ENCODE measurements around the gene RNF20. TPM values are rescaled to one million over a fixed set of nuclear protein-coding genes. Genes with fewer than 3 reads are reported as not detected.

RNF20 gene
- total RNA-seq, 1 experiment from 2014 or later = 37.6 TPM

DNA sequence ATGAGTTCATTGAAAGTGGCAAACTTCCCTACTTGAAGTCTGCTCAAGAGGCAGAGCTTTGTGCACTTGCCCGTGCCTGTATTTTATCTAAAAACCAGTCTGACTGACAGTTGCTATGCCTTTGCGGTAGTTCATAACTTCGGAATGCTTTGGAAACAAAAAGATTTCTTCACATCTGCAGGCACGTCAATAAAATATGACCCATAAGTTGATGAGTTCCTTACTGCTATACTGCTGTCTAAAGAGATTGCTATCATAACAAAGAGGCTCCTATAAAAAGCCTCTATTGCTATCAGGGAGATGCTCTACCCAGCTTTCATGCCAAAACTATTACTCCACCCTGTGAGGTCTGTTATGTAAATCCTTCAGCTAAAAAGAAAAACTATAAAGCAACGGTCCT is 25.4 kb upstream of the RNF20 start:
- CTCF ChIA-PET = no interaction called here
- Histone ChIP-seq H3K9ac (ENCODE audit: low read length) (no peak overlapping the region), H2AFZ (ENCODE audit: low read depth, low read length, poor library complexity, severe bottlenecking) (no peak overlapping the region), H3K9me3 (ENCODE audit: control insufficient read depth in 1 of 2, insufficient read depth in 1 of 2, low read depth in 1 of 2, low read length in 2 of 2) (no peaks in the 10 kb centered on the region), H3K4me1 (ENCODE audit: control insufficient read depth in 1 of 2, insufficient read depth in 2 of 2, low read length in 2 of 2) (no peaks in the 10 kb centered on the region), H3K36me3 (ENCODE audit: control insufficient read depth in 1 of 2, insufficient read depth in 2 of 2, low read length in 2 of 2) (no peaks in the 10 kb centered on the region), H3K27ac (ENCODE audit: low read depth, low read length) (no peak overlapping the region), H3K4me2 (ENCODE audit: low read length) (no peak overlapping the region), H3K4me3 (replicated peaks in 1 of 2; ENCODE audit: low read depth in 1 of 2, low read length in 2 of 2) (no peak overlapping the region), H3K9me2 (ENCODE audit: insufficient read depth) (no peaks in the 10 kb centered on the region), H3K79me2 (ENCODE audit: insufficient read depth, low read length) (no peaks in the 10 kb centered on the region), H3K27me3 (ENCODE audit: insufficient read depth, low read length) (no peaks in the 10 kb centered on the region), H4K20me1 (ENCODE audit: insufficient read depth) (no peaks in the 10 kb centered on the region)
- ATAC-seq (no peak), DNase-seq (ENCODE audit: low read depth, low spot score) (no peak)
- POLR2A ChIA-PET = interaction anchor here (1.4 kb wide), 1 partner anchor 21 kb away, joined by 3 read pairs; a partner anchor contains a TSS
- no peak for TF ChIP-seq SIN3A (IDR thresholded peaks at IDR 0.05; ENCODE audit: low read depth)
- no peak for TF ChIP-seq RAD21 (IDR thresholded peaks at IDR 0.05; ENCODE audit: low read depth)
- TF ChIP-seq ZNF274 (IDR thresholded peaks at IDR 0.05; ENCODE audit: low read depth, low read length) = no peak
- no peak for TF ChIP-seq ZFX (IDR thresholded peaks at IDR 0.05)
- TF ChIP-seq FOSL1 (IDR thresholded peaks at IDR 0.05; ENCODE audit: low read depth) = no peak
- TF ChIP-seq EZH2 (IDR thresholded peaks at IDR 0.05) = no peak
- TF ChIP-seq, protein P1, sequence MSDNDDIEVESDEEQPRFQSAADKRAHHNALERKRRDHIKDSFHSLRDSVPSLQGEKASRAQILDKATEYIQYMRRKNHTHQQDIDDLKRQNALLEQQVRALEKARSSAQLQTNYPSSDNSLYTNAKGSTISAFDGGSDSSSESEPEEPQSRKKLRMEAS (IDR thresholded peaks at IDR 0.05) = no peak
- TF ChIP-seq CBX3 (IDR thresholded peaks at IDR 0.05; ENCODE audit: low read depth) = no peak
- TF ChIP-seq EZH2phosphoT487 (IDR thresholded peaks at IDR 0.05; ENCODE audit: borderline replicate concordance) = no peak
- no peak for TF ChIP-seq YY1 (IDR thresholded peaks at IDR 0.05; ENCODE audit: extremely low read depth, insufficient replicate concordance, low read depth, low read length)
- no peak for TF ChIP-seq CEBPB (IDR thresholded peaks at IDR 0.05; ENCODE audit: low read depth)
- intact Hi-C loops (cut with micrococcal nuclease) = no loop called here
- BruUV-seq (replicated peaks) = no TSS peak
- RAD21 ChIA-PET (ENCODE audit: low non-redundant PET in 1 of 2, low total read pairs in 2 of 2, uncharacterized antibody in 2 of 2, unreplicated experiment in 2 of 2) = no interaction called here

DNA sequence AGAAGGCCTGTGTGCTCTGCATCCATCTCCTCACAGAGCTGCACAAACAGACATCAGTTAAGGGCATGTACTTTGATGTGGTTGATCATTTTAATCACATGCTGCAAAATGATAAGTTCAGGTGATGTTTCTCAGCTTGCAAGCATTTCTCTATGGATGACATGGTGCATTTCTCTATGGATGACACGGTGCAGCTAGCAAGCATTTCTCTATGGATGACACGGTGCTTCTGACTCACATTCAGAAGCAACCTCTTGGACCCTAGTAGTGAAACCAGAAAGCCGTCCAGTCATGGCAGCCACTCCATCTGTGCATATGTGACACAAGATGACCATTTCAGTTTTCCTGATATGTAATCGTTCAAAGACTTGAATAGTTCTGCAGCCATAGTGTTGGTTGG is 24.1 kb upstream of the RNF20 start:
- no TSS peak for BruUV-seq (replicated peaks)

More for the DNA sequence above, 24.1 kb upstream of the RNF20 start:
- POLR2A ChIA-PET = no interaction called here
- no peaks in the 10 kb centered on the region for H3K27me3 ChIP-seq (ENCODE audit: insufficient read depth, low read length)
- no peak overlapping the region for H3K9ac ChIP-seq (ENCODE audit: low read length)
- no peak overlapping the region for H2AFZ ChIP-seq (ENCODE audit: low read depth, low read length, poor library complexity, severe bottlenecking)
- H3K4me1 ChIP-seq (ENCODE audit: control insufficient read depth in 1 of 2, insufficient read depth in 2 of 2, low read length in 2 of 2) = no peaks in the 10 kb centered on the region
- no peaks in the 10 kb centered on the region for H3K36me3 ChIP-seq (ENCODE audit: control insufficient read depth in 1 of 2, insufficient read depth in 2 of 2, low read length in 2 of 2)
- CTCF ChIA-PET = no interaction called here
- H3K4me3 ChIP-seq (replicated peaks in 1 of 2; ENCODE audit: low read depth in 1 of 2, low read length in 2 of 2) = no peak overlapping the region
- no peaks in the 10 kb centered on the region for H3K9me3 ChIP-seq (ENCODE audit: control insufficient read depth in 1 of 2, insufficient read depth in 1 of 2, low read depth in 1 of 2, low read length in 2 of 2)
- TF ChIP-seq EZH2phosphoT487 (IDR thresholded peaks at IDR 0.05; ENCODE audit: borderline replicate concordance) (no peak), EGR1 (IDR thresholded peaks at IDR 0.05; ENCODE audit: low read depth) (no peak), TCF7L2 (IDR thresholded peaks at IDR 0.05; ENCODE audit: borderline replicate concordance, extremely low read depth, insufficient read depth, insufficient read length) (no peak)
- no peak overlapping the region for H3K4me2 ChIP-seq (ENCODE audit: low read length)
- H4K20me1 ChIP-seq (ENCODE audit: insufficient read depth) = no peaks in the 10 kb centered on the region
- H3K79me2 ChIP-seq (ENCODE audit: insufficient read depth, low read length) = no peaks in the 10 kb centered on the region
- H3K9me2 ChIP-seq (ENCODE audit: insufficient read depth) = no peaks in the 10 kb centered on the region
- RAD21 ChIA-PET (ENCODE audit: low non-redundant PET in 1 of 2, low total read pairs in 2 of 2, uncharacterized antibody in 2 of 2, unreplicated experiment in 2 of 2) = no interaction called here
- DNase-seq (ENCODE audit: low read depth, low spot score) (no peak), ATAC-seq (no peak)
- H3K27ac ChIP-seq (ENCODE audit: low read depth, low read length) = no peak overlapping the region
- intact Hi-C loops (cut with micrococcal nuclease) = no loop called here
